GM20431 (cell line): Measurements from ENCODE around the gene PARD3.
"Not testable (repeated sequence)": the region's sequence is repeated elsewhere in the genome, so short reads cannot be mapped to it uniquely, and the experiment has no call there.

Experiments
- in situ Hi-C: fragments of 300-500 bp; cut with MseI, MboI; formaldehyde crosslinking; loops from one replicate; pipeline ENCODE4 v1.15.0; 2020; ENCODE audit warnings: low sequenced_read_pairs; ENCODE audit not compliant: unreplicated experiment

The PARD3 gene

DNA sequence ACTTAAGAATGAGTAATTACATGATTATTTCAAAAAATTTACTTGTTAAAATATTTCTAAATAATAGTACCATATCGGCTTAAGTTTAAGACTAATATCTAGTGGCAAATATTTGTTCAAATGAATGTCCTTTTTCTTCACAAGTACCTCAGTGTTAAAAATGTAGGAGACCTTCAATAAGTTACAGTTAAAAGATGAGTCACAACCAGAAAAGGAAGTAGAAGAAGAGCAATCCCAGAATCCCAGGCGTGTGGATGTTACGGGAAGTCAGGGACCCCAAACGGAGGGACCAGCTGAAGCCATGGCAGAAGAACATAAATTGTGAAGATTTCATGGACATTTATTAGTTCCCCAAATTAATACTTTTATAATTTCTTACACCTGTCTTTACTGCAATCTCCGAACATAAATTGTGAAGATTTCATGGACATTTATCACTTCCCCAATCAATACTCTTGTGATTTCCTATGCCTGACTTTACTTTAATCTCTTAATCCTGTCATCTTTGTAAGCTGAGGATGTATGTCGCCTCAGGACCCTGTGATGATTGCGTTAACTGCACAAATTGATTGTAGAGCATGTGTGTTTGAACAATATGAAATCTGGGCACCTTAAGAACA lies 388.4 kb downstream of the PARD3 start:
- in situ Hi-C loops, result not testable (repeated sequence)

DNA sequence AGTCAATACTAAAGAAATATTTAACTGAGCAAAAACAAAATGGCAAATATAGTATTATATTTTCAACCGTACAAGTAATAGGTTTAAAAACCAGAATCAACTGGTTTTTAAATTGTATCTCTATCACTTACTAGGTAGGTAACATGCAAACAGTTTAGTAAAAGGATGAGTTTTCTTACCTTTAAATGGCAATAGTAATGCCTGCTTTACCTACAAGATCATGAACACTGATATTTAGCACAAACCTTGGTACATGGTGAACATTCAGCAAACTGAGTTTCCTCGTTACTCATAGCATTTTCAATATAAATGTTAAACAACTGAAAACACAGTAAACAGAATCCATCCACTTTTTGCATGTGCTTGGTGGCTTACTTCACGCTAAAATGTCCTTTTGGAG lies 389.1 kb downstream of the PARD3 start:
- in situ Hi-C loops, result no loop called here

DNA sequence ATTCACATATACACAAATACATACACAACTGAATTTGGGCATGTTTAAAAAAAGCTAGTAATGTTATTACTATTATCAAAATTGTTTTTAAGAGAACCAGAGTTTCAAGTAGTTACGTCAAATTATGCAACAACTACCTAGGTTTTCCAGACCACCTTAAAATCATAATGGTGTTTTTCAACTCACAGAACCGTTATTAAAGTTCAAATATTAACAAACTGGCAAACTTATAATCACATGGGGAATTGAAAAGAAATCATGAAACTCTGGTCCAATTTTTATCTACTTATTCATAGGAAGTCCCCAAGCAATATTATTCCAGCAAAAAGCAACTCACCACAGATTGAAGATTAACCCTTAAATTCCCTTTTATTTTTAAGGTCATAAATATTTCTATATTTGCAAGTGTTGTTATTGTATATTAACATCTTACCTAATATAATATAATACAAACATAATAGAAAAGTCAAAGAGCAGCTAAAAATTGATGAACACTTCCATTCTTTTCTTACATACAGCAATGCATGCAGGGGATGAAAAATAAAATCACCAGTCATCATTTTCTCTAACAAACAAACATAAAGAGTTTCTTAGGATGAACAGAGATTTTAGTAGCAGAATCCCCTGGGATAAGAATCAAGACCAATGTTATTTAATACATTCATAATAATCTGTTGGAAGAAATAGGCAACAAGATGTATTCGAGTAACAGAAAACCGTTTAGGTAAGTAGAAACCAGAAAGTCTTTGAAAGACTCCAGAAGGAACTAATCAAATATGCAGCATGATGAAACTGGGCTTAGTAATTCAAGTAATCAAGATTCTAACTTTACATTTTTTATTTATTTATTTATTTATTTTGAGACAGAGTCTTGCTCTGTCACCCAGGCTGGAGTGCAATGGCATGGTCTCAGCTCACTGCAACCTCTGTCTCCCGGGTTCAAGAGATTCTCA lies 391.1 kb downstream of the PARD3 start:
- in situ Hi-C loops, result no loop called here

DNA sequence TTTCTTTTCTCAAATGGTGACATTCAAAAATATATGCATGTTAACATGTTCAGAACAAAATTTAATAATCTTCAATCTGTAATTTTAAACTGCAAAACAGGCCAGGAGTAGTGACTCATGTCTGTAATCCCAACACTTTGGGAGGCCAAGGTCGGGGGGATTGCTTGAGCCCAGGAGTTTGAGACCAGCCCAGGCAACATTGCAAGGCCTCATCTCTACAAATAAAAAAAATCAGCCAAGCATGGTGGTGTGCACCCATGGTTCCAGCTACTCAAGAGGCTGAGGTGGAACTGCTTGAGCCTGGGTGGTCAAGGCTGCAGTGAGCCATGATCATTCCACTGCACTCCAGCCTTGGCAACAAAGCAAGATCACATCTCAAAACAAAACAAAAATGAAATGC lies 394.3 kb downstream of the PARD3 start:
- in situ Hi-C loops, result no loop called here

DNA sequence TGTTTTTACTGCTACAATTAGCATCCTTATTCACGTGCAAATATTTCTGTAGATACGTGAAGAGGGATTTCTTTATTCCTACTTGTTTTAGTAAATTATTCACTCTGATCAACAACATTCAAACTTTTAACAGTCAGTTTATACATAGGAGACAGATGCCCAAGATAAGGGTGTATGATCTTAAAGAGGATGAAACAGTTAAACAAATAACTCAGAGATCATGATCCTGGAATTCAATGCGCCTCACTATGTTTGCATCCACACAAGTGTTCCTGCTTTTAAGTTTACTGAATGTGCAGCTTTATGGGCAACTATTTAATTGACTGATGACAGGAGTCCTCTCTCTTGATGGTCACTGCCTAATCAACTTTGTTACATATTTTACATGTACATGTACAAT lies 394.8 kb downstream of the PARD3 start:
- in situ Hi-C loops, result no loop called here

DNA sequence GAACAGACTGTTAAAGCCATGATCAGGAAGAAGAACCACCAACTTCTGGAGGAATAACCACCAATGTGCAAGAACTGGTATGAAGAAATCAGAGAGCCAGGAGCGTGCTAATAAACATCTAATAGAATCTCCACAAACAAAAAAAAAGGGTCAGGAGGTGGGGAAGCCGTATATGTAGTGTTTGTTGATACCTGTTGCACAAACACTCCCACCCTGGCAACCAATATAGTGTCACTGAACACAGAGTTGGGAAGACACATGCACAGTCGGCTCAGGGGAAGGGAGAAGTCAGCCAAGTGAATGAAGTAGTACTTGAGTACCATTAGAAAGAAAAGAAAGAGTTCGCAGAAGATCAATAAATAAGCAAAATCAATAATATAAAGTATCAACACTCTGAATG lies 400.1 kb downstream of the PARD3 start:
- in situ Hi-C loops, result no loop called here

DNA sequence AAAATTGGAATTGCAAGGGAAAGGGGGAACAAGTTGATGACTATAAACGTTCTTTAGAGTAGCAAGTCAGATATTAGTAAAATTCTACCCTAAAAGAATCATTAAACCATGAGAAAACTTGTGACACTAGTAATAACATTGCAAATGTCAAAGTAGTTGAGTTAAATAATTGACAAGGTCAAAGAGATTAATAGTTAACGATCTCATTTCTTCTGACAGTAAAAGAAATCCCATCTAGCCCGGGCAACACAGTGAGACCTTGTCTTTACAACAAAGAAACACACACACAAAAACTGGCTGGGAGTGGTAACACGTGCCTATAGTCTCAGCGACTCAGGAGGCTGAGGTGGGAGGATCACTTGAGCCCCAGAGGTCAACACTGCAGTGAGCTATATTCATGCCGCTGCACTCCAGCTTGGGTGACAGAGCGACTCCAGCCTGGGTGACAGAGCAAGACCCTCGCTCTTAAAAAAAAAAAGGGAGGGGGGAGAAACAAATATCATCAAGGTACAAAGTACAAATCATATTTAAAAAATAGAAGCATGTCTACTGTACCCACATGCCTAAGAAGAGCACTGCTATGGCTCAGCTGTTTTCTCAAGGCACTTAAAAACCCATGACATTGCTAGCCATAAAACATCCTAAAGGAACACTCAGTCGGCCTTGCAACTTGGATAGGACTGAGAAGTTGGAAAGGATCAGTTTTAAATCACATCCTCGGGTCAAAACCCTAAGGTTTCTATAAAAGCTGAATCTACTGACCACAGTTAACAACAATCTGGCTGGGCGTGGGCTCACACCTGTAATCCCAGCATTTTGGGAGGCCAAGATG lies 401.1 kb downstream of the PARD3 start:
- in situ Hi-C loops, result no loop called here

DNA sequence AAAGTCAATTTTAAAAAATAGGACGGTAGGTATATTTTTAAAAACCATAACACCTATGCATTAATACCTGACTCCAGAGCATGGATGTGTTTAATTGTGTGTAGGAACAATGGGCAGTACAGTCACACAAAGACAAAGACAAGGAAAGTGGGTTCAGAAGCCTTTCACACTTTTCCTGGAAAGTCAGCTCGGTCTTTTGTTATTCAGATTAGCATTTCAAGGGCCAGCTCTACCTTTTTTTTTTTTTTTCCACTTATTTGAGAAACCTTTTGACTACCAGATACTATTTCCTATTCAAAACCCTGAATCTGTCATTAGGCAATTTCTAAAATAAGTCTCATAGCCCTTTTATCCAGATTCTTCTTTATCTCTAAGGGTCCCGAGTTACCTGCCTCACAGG lies 401.9 kb downstream of the PARD3 start:
- in situ Hi-C loops, result no loop called here

DNA sequence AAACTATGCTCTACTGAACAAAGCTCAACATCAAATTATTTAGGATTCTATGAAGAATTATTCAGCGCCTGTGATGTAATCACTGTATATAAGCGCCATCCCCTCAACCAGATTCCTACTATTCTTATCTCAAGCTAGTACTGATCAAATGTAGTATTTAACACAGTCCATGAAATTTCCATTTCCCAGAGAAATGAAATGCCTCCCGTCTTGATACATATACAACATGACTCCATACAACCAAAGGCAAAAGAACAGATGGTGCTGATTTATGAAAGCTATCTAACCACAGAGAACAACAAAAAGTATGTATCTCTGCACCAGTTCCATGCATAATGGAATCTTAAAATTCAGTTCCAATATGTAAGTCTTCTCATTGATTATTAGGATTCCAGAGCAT lies 406.1 kb downstream of the PARD3 start:
- in situ Hi-C loops, result no loop called here

DNA sequence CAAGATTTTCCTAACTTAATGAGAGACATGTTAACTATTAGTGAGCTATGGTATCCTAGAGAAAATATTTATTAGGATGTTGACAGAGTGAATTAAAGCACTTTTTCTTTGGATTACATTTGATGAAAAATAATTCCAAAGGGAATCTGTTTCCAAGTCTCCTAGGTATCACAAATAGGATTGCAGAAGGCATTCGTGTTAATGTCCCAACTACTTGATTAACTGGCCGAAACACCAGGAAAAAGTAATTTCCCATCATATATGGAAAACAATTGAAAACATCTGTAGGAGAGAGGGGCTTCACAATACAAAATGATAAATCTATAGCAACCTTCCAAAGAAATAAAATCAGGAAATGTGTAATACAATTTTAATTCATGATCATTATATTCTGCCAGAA lies 406.7 kb downstream of the PARD3 start:
- in situ Hi-C loops, result no loop called here

DNA sequence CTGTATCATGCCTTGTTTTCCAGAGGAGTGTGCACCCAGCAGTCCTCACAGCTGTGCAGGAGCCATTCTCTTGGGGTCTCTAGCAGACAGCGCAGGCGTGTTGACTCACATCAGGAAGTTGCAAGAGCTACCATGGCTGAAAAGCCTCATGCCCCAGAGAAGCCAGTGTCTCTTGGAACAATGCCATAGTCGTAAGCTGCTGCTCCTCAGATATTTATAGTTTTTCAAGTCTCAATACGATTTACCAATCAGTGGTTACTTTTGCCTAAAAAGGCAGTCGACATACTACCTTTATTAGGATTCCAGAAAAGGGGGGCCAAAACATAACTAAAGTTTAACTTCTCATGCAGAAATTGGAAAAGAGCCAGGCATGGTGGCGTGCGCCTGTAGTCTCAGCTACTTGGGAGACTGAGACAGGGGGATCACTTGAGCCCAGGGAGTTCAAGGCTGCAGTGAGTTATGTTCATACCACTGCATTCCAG lies 407.7 kb downstream of the PARD3 start:
- in situ Hi-C loops, result no loop called here

DNA sequence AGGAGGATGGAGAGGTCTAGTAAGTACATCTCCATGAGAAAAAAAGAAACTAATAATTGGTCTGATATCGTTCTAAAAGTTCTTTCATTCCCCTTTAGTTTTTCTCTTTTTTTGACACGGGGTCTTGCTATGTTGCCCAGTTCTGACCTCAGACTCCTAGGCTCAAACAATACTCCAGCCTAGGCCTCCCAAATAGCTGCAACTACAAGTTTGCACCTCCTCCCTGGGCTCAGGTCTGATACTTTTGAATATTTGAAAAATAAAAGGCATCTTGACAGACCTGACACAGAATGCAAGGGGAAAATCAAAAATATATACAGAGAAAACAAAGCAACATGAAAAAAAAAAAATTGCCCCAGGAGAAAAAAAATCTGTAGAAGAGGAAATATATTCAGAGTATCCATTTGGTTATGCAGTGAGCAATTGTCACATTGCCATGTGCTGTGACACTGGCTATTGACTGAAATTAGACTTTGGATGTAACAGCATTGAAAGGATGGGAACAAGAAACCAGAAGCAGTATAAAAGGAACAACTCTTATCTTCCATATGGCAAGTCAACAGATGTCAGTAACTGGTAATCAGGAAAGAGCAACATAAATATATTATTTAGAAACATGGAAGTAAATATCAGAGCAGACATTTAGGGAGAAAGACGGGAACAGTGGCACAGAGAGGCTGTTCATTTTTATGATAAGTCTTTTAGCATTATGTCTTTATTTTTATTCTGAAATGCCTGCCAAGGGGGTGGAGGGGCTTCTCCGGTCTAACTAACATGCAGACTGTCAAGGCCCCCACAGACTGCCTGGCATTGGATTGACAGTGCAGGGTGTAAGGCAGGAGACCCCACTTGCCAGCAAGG lies 408.4 kb downstream of the PARD3 start:
- in situ Hi-C loops, result no loop called here

DNA sequence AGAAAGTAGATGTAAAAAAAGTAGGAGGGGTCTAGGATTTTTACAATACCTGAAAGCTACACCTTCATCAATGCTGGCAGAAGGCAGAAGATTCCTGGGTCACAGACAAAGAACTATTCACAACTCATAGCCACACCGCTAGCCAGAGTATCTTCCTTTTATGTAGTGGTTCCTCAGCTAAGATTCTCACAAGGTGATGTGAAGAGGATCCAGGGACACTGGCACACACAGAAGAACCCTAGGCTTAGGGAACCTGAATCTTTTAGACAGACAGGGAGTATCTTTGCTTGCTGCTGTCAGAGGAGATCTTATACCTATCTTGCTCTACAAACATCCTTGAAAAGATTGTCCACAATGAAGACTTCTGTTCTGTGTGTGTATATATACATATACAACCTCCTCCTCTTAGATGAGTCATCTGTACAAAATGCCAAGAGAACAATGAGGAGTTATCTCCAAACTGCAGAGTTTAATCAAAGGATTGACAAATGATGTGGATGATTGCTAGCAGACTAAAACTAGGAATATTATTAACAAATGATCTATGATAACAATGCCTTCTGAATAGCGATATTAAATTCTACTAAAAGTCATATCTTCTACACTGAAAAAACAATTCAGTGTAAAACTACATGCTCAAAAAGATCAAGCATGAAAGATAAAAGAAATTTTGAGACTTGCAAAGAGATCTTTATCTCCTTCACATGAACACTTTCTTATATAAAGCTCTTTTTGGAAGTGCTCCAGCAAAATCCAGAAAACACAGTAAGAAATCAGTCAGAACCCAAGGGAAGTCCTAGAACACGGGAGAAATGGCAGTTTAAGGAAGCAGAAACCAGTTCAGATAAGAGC lies 409.3 kb downstream of the PARD3 start:
- in situ Hi-C loops, result no loop called here

DNA sequence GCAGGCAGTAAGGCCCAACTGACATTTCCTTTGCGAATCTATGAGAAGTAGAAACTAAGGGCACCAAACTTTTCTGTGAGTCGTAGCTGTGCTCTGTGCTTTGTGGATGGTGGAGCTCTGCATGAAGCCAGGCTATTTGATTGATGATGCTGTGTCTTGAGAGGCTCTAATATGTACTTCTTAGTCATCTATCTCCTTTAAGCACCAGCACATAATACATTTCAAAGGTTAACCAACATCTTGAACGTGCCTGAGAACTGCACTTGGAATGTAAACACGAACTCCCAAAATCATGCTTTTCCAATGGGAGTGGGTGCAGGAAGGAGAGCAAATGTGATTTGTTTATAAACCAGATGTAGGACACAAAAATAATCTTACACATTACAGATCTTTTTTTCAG lies 411.6 kb downstream of the PARD3 start:
- in situ Hi-C loops, result no loop called here

DNA sequence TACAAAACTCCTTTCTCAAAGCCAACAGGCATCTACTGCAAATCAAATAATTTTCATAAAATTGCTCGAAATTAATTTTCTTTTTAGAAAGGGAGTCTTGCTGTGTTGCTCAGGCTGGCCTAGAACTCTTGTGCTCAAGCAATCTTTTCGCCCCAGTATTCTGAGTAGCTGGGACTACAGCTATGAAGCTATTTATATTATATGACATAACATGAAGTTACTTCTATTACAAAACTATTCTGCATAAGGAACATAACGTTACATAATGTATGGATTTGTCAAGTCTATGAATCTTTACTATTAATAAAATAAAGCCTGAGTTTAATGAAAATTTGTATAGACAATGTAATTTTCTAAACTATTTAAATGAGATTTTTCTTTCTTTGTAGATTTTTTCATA lies 415.0 kb downstream of the PARD3 start:
- in situ Hi-C loops, result no loop called here

DNA sequence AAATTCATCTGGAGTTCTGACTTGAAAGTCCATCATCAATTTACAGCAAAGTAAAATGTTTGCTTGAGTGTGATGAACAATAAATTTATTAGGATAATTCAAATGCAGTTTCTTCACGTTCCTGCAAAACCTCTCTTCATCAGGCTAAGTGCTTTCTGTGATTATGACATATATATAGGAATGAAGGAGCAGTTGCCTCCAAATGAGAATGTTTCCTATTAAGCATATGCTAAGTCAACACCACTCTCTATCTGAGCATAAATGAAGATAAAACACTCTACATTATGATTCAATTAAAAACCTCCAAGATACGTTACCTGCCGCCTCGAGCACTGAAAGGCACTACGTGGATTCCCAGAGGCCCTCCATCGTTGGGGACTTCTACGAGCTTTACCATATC lies 416.1 kb downstream of the PARD3 start:
- in situ Hi-C loops, result no loop called here

DNA sequence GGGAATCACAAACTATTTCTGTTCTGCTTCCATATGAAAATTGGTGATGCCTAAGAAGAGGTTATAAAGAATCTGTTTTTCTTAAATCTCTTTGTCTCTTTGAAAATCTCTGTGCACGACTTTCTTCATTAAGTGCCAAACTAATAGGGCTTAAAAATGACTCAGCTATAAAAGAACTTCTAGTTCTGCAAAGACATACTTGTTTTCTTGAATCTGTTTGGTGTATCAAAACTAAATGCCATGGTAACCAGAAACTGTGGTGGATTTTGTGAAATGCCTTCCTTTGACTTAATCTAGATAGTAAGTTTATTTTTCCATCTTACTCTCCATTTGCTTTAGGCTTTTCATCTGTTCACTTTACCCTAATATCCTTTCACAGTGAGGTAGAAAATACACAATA lies 417.8 kb downstream of the PARD3 start:
- in situ Hi-C loops, result no loop called here

DNA sequence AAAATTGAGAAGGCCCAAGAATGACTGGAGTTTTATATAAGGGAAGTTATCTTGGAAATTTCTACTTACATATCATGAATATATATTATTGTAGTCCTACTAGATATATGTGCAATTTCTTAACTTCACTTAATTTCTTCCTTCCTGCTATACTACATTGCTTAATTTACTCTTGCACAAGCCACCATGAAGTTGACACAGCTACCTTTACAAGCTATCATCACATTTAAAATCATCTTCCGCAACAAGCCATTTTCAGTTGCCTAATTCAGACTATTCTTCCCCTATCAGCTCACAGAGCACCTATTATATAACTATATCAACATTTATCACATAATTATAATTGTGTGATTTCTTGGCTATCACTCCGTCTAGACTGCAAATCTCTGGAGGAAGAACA lies 418.4 kb downstream of the PARD3 start:
- in situ Hi-C loops, result no loop called here

DNA sequence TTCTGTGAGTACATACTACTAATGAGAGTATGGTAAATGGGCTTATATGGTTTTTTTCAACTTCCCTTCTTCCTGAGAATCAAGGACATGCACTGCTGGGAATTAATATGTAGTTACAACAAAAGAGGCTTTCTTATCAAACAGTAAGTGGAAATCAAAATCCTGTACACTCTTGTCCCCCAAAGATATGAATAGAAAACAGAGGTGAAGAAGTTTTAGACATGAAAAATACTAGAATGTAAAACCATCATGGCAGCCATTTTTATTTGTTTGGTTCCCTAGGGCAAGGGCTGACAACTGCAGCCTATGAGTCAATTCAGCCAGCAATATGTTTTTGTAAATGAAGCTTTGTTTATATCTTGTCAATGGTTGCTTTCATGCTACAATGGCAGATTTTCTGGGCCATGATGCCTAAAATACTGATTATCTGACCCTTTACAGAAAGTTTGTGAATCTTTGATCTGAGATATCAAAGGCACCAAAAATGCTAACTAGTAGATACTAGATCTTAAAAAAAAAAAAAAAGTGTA lies 422.4 kb downstream of the PARD3 start:
- in situ Hi-C loops, result no loop called here
